ENCODE results near the gene C10orf67.
A peak's percentile ranks its signal among the peaks of the same experiment; 100 is the strongest.
"Not testable (repeated sequence)": the region's sequence is repeated elsewhere in the genome, so short reads cannot be mapped to it uniquely, and the experiment has no call there.

C10orf67 gene

GRCh38 chr10:23322082-23322481 lies 22.5 kb downstream of the C10orf67 start:
- no peak for DNase-seq

- DNase-seq = no peak
These were observed 24.8 kb downstream of the C10orf67 start for GRCh38 chr10:23319835-23320234.

- no peak for DNase-seq
These were observed 26.2 kb downstream of the C10orf67 start for GRCh38 chr10:23318359-23318758.

GRCh38 chr10:23317416-23317815 lies 27.2 kb downstream of the C10orf67 start:
- DNase-seq = no peak

- DNase-seq = no peak
These were observed 28.2 kb downstream of the C10orf67 start for GRCh38 chr10:23316406-23316805.

GRCh38 chr10:23315966-23316365 lies 28.6 kb downstream of the C10orf67 start:
- DNase-seq = no peak

- DNase-seq = peak in 3 of 5 experiments; percentile 17 to 67 (median 19)
These were observed 29.8 kb downstream of the C10orf67 start for GRCh38 chr10:23314835-23315239.

- DNase-seq = no peak
These were observed 33.6 kb downstream of the C10orf67 start for GRCh38 chr10:23311034-23311433.

GRCh38 chr10:23310404-23310803 lies 34.2 kb downstream of the C10orf67 start:
- DNase-seq = no peak

- DNase-seq = not testable (repeated sequence)
These were observed 44.6 kb downstream of the C10orf67 start for GRCh38 chr10:23299961-23300360.

- DNase-seq = no peak
These were observed 49.9 kb downstream of the C10orf67 start for GRCh38 chr10:23294638-23295247.

GRCh38 chr10:23293973-23294590 lies 50.5 kb downstream of the C10orf67 start:
- DNase-seq = no peak

- peak in 2 of 5 experiments; percentile 9 to 44 for DNase-seq
These were observed 51.4 kb downstream of the C10orf67 start for GRCh38 chr10:23293145-23293724.

GRCh38 chr10:23291551-23292334 lies 52.9 kb downstream of the C10orf67 start:
- DNase-seq = no peak

GRCh38 chr10:23284674-23285335 lies 59.8 kb downstream of the C10orf67 start:
- DNase-seq = no peak

- no peak for DNase-seq
These were observed 60.4 kb downstream of the C10orf67 start for GRCh38 chr10:23284155-23284554.

- no peak for DNase-seq
These were observed 60.9 kb downstream of the C10orf67 start for GRCh38 chr10:23283680-23284079.

GRCh38 chr10:23281044-23281433 lies 63.6 kb downstream of the C10orf67 start:
- no peak for DNase-seq

- DNase-seq = peak in 1 of 5 experiments; percentile 26
These were observed 64.1 kb downstream of the C10orf67 start for GRCh38 chr10:23280419-23281043.

- no peak for DNase-seq
These were observed 69.2 kb downstream of the C10orf67 start for GRCh38 chr10:23275355-23275754.

- not testable (repeated sequence) for DNase-seq
These were observed 70.4 kb downstream of the C10orf67 start for GRCh38 chr10:23274179-23274578.

- no peak for DNase-seq
These were observed 74.1 kb downstream of the C10orf67 start for GRCh38 chr10:23270531-23270930.
